Activated T-cell treated with anti-CD3 and anti-CD28 coated beads, Interleukin-2, amount 50 U/mL, for 1 hour (primary cell): ENCODE results near the gene ACSS1.

Source experiments
- DNase-seq: peaks from one replicate; pipeline ENCODE4 v3.0.0-alpha.2; 2020

The ACSS1 gene

DNA sequence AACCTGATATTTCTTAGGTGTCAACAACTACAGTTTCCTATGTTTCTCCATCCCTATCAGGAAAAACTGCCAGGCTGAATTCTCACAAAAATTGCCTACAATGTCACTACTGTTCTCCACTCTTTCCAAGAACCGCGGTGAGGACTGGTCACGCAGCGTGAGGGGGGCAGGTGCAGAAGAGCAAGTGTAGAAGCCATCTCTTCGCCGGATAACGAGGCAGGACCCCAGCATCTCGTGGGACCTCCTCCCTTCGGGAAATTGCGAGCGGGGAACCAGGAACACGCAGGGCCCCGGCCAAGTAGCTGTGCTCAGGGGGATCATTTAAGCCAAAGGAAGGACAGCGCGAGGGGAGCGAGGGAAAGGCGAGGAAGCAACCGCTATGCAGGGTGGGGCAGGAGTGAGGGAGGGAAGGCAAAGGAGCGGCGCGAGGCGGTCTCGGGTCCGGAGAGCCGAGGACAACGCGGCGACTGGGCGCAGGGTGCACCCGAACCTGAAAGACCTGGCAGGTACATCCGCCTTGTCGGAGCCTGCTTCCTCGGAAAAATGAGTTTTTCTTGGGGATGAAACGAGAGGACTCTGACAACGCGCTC, 65.9 kb downstream of the ACSS1 start:
- no peak for DNase-seq

- DNase-seq, result no peak
These were observed 67.1 kb downstream of the ACSS1 start for GRCh38 chr20:24990810-24991252.

GRCh38 chr20:24989162-24989561, 68.8 kb downstream of the ACSS1 start:
- peak; percentile 5 for DNase-seq

- peak; percentile 8 for DNase-seq
These were observed 69.8 kb downstream of the ACSS1 start for GRCh38 chr20:24987873-24988835.

- DNase-seq, result no peak
These were observed 70.7 kb downstream of the ACSS1 start for GRCh38 chr20:24987244-24987643.

DNA sequence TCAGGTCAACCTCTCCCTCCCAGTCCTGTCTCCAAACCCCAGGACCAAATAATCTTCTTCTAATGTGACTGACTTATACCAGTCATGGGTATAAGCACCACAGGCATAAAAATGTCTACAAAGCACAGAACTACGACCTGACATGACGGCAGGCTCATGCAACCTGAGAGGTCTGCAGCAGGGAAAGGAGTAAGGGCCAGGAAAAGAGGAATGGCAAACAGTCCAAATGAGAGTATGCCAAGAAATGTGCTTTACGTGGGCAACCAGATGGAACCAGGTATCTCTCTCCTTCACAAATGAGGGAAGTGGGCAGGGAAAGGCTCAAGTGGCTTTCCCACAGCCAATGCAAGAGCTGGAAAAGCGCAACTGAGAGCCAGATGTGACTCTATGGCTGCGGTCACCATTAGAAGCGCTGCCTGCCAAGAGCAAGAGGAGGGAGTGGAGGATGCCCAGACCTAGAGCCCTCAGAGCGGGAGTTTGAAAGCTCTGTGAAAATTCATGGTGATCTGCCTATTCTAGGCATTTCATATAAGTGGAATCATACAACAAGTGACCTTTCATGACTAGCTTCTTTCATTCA, 71.4 kb downstream of the ACSS1 start:
- DNase-seq, result no peak

DNA sequence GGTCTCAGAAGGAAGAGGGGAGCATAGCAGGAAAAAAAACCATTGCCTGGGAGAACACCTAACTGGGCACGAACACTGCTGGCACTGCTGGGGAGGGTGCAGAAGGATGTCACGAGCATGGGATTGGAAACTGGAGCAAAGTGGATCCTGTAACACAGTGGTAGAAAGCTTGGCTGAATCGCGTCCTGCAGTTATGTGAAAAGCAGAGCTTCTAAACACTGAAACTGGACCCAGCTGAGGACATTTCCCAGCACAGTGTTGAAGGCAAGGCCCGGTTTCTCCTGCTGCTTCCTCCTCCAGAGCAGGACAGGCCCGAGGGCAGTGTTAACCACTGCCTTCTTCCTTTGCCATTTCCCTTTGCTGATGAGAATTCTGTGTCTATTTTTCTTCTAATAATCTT, 72.1 kb downstream of the ACSS1 start:
- DNase-seq, result no peak

- DNase-seq, result no peak
These were observed 72.8 kb downstream of the ACSS1 start for GRCh38 chr20:24984961-24985640.

DNA sequence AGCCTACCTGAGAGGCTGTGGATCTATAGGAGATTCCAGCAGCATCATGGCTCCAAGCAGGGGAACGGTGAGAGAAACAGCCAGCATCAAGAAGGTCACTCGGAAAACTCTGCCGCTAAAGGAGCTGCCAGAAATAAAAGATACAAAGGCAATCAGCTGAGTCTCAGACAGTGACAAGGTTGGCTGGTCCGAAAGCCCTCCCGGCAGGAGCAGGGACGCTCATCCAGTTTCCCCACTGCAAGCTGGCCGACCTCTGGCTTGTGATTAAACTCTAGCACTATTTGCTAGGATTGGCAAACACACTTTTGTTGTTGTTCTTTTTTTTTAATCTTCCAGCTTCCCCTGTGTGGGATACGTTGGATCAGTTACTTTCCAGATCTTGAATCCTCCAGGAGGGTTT, 74.0 kb downstream of the ACSS1 start:
- no peak for DNase-seq

GRCh38 chr20:24981790-24982189, 76.1 kb downstream of the ACSS1 start:
- DNase-seq, result no peak

DNA sequence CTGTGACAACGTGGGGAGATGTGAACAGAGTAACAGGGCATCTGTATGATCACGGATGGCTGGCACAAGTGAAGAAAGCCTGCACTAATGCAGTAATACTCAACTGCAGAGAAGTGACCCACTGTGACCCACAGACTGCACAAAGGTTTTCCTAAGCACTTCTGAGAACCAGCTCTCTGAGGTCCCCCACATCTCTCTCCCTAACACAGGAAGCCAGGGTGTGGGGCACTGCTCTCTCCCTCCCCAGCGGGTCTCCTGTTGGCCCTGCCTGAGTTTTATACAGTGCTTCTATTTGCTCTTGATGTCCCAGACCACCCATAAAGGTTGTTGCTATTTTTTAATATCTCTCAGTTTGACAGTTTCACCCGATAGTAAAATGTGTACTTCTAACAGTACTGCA, 76.7 kb downstream of the ACSS1 start:
- DNase-seq, result no peak

GRCh38 chr20:24980291-24981053, 77.5 kb downstream of the ACSS1 start:
- no peak for DNase-seq

DNA sequence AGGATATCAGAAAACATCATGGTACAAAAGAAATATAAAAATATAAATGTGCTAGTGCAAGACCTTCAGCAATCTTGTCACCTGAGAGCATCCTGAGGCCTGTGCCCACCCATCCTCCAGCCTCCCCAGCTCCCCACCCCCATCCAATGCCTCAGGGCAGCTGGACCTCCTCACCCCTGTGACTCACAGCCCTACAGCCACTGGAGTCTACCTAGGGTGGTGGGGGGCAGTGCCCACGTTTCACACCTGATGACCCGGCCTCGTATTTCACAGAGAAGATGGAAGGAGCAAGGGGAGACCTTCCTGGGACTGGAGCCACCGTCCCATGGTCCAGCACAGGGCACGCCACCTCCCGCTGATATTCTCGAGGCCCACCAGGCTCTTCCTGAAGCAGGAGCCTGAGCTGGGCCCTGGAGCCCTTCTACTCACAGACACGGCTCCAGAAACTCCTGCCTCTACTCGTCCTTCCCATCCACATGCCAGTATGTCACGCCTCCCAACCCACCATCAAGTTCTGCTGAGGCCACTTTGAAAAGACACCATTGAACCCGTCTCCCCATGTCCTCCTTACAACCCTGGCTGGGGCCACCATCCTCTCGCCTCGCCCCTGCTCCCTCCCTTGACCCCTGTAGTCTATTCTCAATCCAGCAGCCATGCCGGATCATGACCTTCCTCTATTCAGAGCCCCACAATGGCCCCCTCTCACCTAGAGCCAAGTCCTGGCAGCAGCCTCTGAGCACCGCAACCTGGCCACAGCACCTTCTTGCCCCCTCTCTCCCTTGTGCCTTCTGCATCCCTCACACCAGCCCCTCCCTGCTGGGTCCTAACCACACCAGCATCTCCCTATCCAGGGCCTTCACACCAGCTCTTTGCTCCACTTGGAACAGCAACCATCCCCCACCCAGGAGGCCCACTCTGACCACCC, 78.6 kb downstream of the ACSS1 start:
- DNase-seq, result no peak

GRCh38 chr20:24978513-24978912, 79.4 kb downstream of the ACSS1 start:
- DNase-seq, result no peak

DNA sequence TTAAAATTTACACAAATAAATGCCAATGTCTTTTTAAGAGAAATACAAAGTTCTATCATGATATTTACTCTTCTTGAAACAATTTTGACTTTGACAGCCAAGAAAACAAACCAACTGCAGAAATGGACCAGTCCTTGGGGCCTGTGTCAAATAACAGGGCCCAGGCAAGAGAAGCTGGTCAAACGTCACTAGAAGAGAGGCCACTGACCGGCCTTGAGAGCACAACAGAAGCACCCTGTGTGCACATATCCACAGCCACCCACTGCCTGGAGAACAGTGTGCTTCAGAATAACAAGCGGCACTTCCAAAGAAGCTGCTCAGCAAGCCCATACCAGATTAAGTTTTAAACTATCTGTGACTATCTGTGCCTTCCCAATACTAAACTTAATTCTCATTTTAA, 80.1 kb downstream of the ACSS1 start:
- no peak for DNase-seq

DNA sequence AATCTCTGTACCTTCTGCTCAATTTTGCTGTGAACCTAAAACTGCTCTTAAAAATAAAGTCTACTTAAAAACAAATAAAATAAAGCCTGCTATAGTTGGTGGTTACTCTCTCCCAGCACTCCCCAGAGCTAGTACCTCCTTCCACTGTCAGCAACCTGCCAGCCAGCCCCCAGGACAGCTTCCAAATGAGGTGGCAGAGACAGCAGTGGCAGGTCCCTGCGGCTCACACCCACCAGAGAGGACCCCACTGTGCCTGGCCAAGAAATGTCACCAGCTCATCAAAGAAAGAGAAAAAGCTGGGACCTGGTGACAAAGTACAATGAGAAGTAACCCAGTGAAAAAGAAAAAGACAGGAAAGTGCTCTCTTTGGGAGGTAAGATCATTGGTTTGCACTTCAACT, 80.6 kb downstream of the ACSS1 start:
- DNase-seq, result no peak

- no peak for DNase-seq
These were observed 85.6 kb downstream of the ACSS1 start for GRCh38 chr20:24972341-24972740.

DNA sequence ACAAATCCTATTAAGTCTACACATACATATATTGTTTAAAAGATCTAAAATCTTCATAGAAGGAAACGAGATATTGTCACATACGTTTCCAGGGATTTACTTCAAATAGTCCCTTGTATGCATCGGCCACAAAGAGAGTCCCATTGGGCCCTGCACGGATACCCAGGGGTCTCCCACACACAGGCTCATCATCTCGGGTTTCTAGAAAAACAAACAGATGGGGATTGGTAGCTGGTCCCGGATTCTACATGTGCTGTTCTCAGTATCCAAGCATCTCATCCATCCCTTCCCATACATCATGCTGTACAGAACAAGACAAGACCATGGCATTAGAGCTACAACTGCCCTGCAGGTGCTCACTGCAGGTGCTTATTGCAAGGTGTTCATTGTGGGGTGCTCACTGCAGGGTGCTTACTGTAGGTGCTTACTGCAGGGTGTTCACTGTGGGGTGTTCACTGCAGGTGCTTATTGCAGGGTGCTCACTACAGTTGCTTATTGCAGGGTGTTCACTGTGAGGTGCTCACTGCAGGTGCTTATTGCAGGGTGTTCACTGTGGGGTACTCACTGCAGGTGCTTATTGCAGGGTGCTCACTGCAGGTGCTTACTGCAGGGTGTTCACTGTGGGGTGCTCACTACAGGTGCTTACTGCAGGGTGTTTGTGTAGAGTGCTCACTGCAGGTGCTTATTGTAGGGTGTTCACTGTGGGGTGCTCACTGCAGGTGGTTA, 86.4 kb downstream of the ACSS1 start:
- DNase-seq, result no peak

GRCh38 chr20:24970754-24971153, 87.2 kb downstream of the ACSS1 start:
- no peak for DNase-seq

- DNase-seq, result no peak
These were observed 87.8 kb downstream of the ACSS1 start for GRCh38 chr20:24970030-24970553.
